WTC11 (cell line): ENCODE data around the gene SGCD. TPM values are rescaled to one million over a fixed set of nuclear protein-coding genes. Genes with fewer than 3 reads are reported as not detected.

Source experiments
- ATAC-seq: fragments of 200-7000 bp; cut with Tn5 transposase; 2 replicates; pipeline ENCODE4 v1.10.0; 2021; ENCODE audit warnings: mild to moderate bottlenecking, moderate library complexity
- CTCF ChIA-PET: fragments of 300-600 bp; sonication (Branson Sonifier 250); formaldehyde crosslinking; loops from one replicate; lab custom pipeline; 2021; ENCODE audit warnings: antibody characterized with exemption; lab: Charles Lee
- POLR2A ChIA-PET: fragments of 350-600 bp; sonication (Branson Sonifier 250); formaldehyde crosslinking; loops from one replicate; lab custom pipeline; 2021; ENCODE audit warnings: antibody characterized with exemption; lab: Charles Lee
- DNase-seq: peaks from one replicate; pipeline ENCODE4 v3.0.0; 2021; ENCODE audit warnings: low spot score
- H3K27ac Mint-ChIP-seq: 2 replicates; pipeline ENCODE4 v1.8.0; 2021; ENCODE audit warnings: mixed read lengths
- H3K27me3 Mint-ChIP-seq: 2 replicates; pipeline ENCODE4 v1.8.0; 2021; ENCODE audit warnings: low read depth, mild to moderate bottlenecking, moderate library complexity, mixed read lengths
- H3K36me3 Mint-ChIP-seq: 2 replicates; pipeline ENCODE4 v1.8.0; 2021; ENCODE audit warnings: mixed read lengths
- H3K4me1 Mint-ChIP-seq: 2 replicates; pipeline ENCODE4 v1.8.0; 2022; ENCODE audit warnings: mixed read lengths
- H3K4me3 Mint-ChIP-seq: 2 replicates; pipeline ENCODE4 v1.8.0; 2021; ENCODE audit warnings: mild to moderate bottlenecking, moderate library complexity, mixed read lengths
- H3K9me3 Mint-ChIP-seq: 2 replicates; pipeline ENCODE4 v1.8.0; 2021; ENCODE audit warnings: mixed read lengths
- ARID4B ChIP-seq: sonication (generic); formaldehyde crosslinking; IDR thresholded peaks from 2 replicates; pipeline ENCODE4 v1.8.0; 2023; ENCODE audit warnings: missing genetic modification reagents, mild to moderate bottlenecking, borderline replicate concordance
- ATF1 ChIP-seq: sonication (generic); formaldehyde crosslinking; IDR thresholded peaks from 2 replicates; pipeline ENCODE4 v1.8.1; 2023; ENCODE audit warnings: mild to moderate bottlenecking, moderate library complexity, missing genetic modification reagents
- ELF4 ChIP-seq: sonication (generic); formaldehyde crosslinking; IDR thresholded peaks from 2 replicates; pipeline ENCODE4 v1.8.1; 2022; ENCODE audit warnings: low read depth, mild to moderate bottlenecking, moderate library complexity, missing genetic modification reagents
- ERG ChIP-seq: fragments of 250-450 bp; sonication (Bioruptor Pico); IDR thresholded peaks from 2 replicates; pipeline ENCODE4 v1.8.0; 2021; ENCODE audit warnings: mild to moderate bottlenecking
- FOXP1 ChIP-seq: sonication (generic); formaldehyde crosslinking; IDR thresholded peaks from 2 replicates; pipeline ENCODE4 v1.8.0; 2022; ENCODE audit warnings: missing genetic modification reagents, mild to moderate bottlenecking, moderate library complexity, borderline replicate concordance
- GTF2I ChIP-seq: fragments of 250-450 bp; sonication (Bioruptor Pico); conservative IDR thresholded peaks from 2 replicates; pipeline ENCODE4 v1.4.0; 2021; ENCODE audit warnings: mild to moderate bottlenecking
- HMGXB4 ChIP-seq: sonication (generic); formaldehyde crosslinking; IDR thresholded peaks from 2 replicates; pipeline ENCODE4 v1.8.1; 2023; ENCODE audit warnings: mild to moderate bottlenecking, moderate library complexity, missing genetic modification reagents
- IRF1 ChIP-seq: sonication (generic); formaldehyde crosslinking; IDR thresholded peaks from 2 replicates; pipeline ENCODE4 v1.8.0; 2023; ENCODE audit warnings: missing genetic modification reagents
- NFATC4 ChIP-seq: fragments of 250-450 bp; sonication (Bioruptor Pico); IDR thresholded peaks from 2 replicates; pipeline ENCODE4 v1.9.0; 2021; ENCODE audit warnings: mild to moderate bottlenecking
- NFYB ChIP-seq: sonication (generic); formaldehyde crosslinking; conservative IDR thresholded peaks from 2 replicates; pipeline ENCODE4 v1.8.0; 2022; ENCODE audit warnings: low read depth, missing genetic modification reagents
- OVOL2 ChIP-seq: fragments of 250-450 bp; sonication (Bioruptor Pico); IDR thresholded peaks from 2 replicates; pipeline ENCODE4 v1.9.0; 2021; ENCODE audit warnings: mild to moderate bottlenecking, borderline replicate concordance
- TEAD1 ChIP-seq: sonication (generic); formaldehyde crosslinking; IDR thresholded peaks from 2 replicates; pipeline ENCODE4 v1.8.0; 2022; ENCODE audit warnings: mild to moderate bottlenecking, missing genetic modification reagents
- TEAD4 ChIP-seq: sonication (generic); formaldehyde crosslinking; IDR thresholded peaks from 2 replicates; pipeline ENCODE4 v1.8.0; 2022; ENCODE audit warnings: mild to moderate bottlenecking, missing genetic modification reagents
- ZBTB21 ChIP-seq: sonication (generic); formaldehyde crosslinking; IDR thresholded peaks from 2 replicates; pipeline ENCODE4 v1.8.1; 2023; ENCODE audit warnings: mild to moderate bottlenecking, missing genetic modification reagents, borderline replicate concordance
- ZNF121 ChIP-seq: sonication (generic); formaldehyde crosslinking; IDR thresholded peaks from 2 replicates; pipeline ENCODE4 v1.8.0; 2023; ENCODE audit warnings: missing genetic modification reagents
- ZNF263 ChIP-seq: sonication (generic); formaldehyde crosslinking; IDR thresholded peaks from 2 replicates; pipeline ENCODE4 v1.8.1; 2022; ENCODE audit warnings: low read depth, mild to moderate bottlenecking, moderate library complexity, missing genetic modification reagents
- ZNF317 ChIP-seq: sonication (generic); formaldehyde crosslinking; IDR thresholded peaks from 2 replicates; pipeline ENCODE4 v1.8.1; 2023; ENCODE audit warnings: low read depth, mild to moderate bottlenecking, moderate library complexity, missing genetic modification reagents, borderline replicate concordance
- ZNF423 ChIP-seq: fragments of 250-450 bp; sonication (Bioruptor Pico); IDR thresholded peaks from 2 replicates; pipeline ENCODE4 v2.1.2; 2022; ENCODE audit warnings: mild to moderate bottlenecking, moderate library complexity
- ZNF512 ChIP-seq: sonication (generic); formaldehyde crosslinking; IDR thresholded peaks from 2 replicates; pipeline ENCODE4 v1.8.1; 2022; ENCODE audit warnings: missing genetic modification reagents, borderline replicate concordance
- ZNF532 ChIP-seq: fragments of 250-450 bp; sonication (Bioruptor Pico); IDR thresholded peaks from 2 replicates; pipeline ENCODE4 v1.9.0; 2021; ENCODE audit warnings: mild to moderate bottlenecking, borderline replicate concordance
- total RNA-seq: library from RNA; stranded (reverse); gene quantifications from 3 replicates; pipeline ENCODE4 v1.2.3, GENCODE V29; 2021

The SGCD gene
- total RNA-seq, 1 experiment from 2014 or later, result 0.33 TPM

- no peak for TF ChIP-seq ZNF512 (CRISPR knock-in tag)
- no peak for TF ChIP-seq ZNF317 (CRISPR knock-in tag)
- no peak for TF ChIP-seq IRF1 (CRISPR knock-in tag)
- no peak for TF ChIP-seq ERG (CRISPR knock-in tag)
Measured at GRCh38 chr5:156496291-156496690, 169.3 kb downstream of the SGCD start (continued).

GRCh38 chr5:156497804-156498208 lies 170.8 kb downstream of the SGCD start:
- H3K27ac Mint-ChIP-seq, result no peak overlapping the region

GRCh38 chr5:156498226-156498980 lies 171.4 kb downstream of the SGCD start:
- ChIA-PET CTCF (no interaction called here), POLR2A (no interaction called here)
- Mint-ChIP-seq H3K27ac (no peak overlapping the region), H3K4me3 (no peak overlapping the region), H3K4me1 (peaks cover 4% of the 10 kb centered on the region; the same call in 1 of the 2 replicates), H3K36me3 (no peaks in the 10 kb centered on the region), H3K9me3 (no peaks in the 10 kb centered on the region), H3K27me3 (no peaks in the 10 kb centered on the region)
- ATAC-seq, result no peak
- no peak for DNase-seq
- TF ChIP-seq TEAD4 (CRISPR knock-in tag), result no peak
- no peak for TF ChIP-seq ATF1
- TF ChIP-seq OVOL2 (CRISPR knock-in tag), result no peak
- TF ChIP-seq TEAD1 (CRISPR knock-in tag), result no peak
- no peak for TF ChIP-seq FOXP1 (CRISPR knock-in tag)
- no peak for TF ChIP-seq ZNF263 (CRISPR knock-in tag)
- TF ChIP-seq HMGXB4 (CRISPR knock-in tag), result no peak
- TF ChIP-seq ZBTB21 (CRISPR knock-in tag), result no peak
- TF ChIP-seq ARID4B (CRISPR knock-in tag), result no peak
- TF ChIP-seq ELF4 (CRISPR knock-in tag), result no peak
- TF ChIP-seq NFATC4 (CRISPR knock-in tag), result no peak
- no peak for TF ChIP-seq ZNF121 (CRISPR knock-in tag)
- no peak for TF ChIP-seq ZNF423 (CRISPR knock-in tag)
- TF ChIP-seq ZNF532 (CRISPR knock-in tag), result no peak

More at GRCh38 chr5:156497804-156498208, 170.8 kb downstream of the SGCD start:
- ChIA-PET CTCF (no interaction called here), POLR2A (no interaction called here)
- Mint-ChIP-seq H3K27me3 (no peaks in the 10 kb centered on the region), H3K9me3 (no peaks in the 10 kb centered on the region), H3K4me1 (peaks cover 4% of the 10 kb centered on the region; the same call in 1 of the 2 replicates), H3K4me3 (no peak overlapping the region), H3K36me3 (no peaks in the 10 kb centered on the region)
- ATAC-seq, result no peak
- TF ChIP-seq GTF2I (no peak), NFYB (CRISPR knock-in tag) (no peak)
- DNase-seq, result no peak
